Smooth muscle cell (in vitro differentiated cells): ENCODE data around the gene IFI30. TPM values are rescaled to one million over a fixed set of nuclear protein-coding genes. Genes with fewer than 3 reads are reported as not detected.

Experiments used
- DNase-seq: peaks from one replicate; lab custom pipeline; 2025; ENCODE audit not compliant: unreplicated experiment; lab: John Stamatoyannopoulos, UW
- H2AFZ ChIP-seq: fragments of 200-600 bp; sonication (generic); 2 replicates; pipeline ENCODE4 v1.6.0; 2016; ENCODE audit warnings: antibody characterized with exemption, low read depth, mild to moderate bottlenecking
- H3F3A ChIP-seq: fragments of 200-600 bp; sonication (generic); 2 replicates; pipeline ENCODE4 v1.6.0; 2017; ENCODE audit warnings: antibody characterized with exemption, low read depth
- H3K27ac ChIP-seq: fragments of 200-600 bp; sonication (generic); 2 replicates; pipeline ENCODE4 v1.5.1; 2016; ENCODE audit warnings: low read depth, mild to moderate bottlenecking
- H3K27me3 ChIP-seq: fragments of 200-600 bp; sonication (generic); 2 replicates; pipeline ENCODE4 v1.6.1; 2016; ENCODE audit warnings: low read depth, mild to moderate bottlenecking
- H3K36me3 ChIP-seq: fragments of 200-600 bp; sonication (generic); 2 replicates; pipeline ENCODE4 v1.5.1; 2016; ENCODE audit warnings: low read depth
- H3K4me1 ChIP-seq: fragments of 200-600 bp; sonication (generic); 2 replicates; pipeline ENCODE4 v1.5.1; 2016; ENCODE audit warnings: low read depth
- H3K4me2 ChIP-seq: fragments of 200-600 bp; sonication (generic); 2 replicates; pipeline ENCODE4 v1.6.0; 2016; ENCODE audit warnings: mild to moderate bottlenecking
- H3K4me3 ChIP-seq: fragments of 200-600 bp; sonication (generic); 2 replicates; pipeline ENCODE4 v1.5.1; 2016; ENCODE audit warnings: mild to moderate bottlenecking
- H3K79me2 ChIP-seq: fragments of 200-600 bp; sonication (generic); 2 replicates; pipeline ENCODE4 v1.6.0; 2016; ENCODE audit warnings: low read depth, mild to moderate bottlenecking
- H3K9ac ChIP-seq: fragments of 200-600 bp; sonication (generic); 2 replicates; pipeline ENCODE4 v1.6.0; 2016; ENCODE audit warnings: low read depth
- H3K9me3 ChIP-seq: fragments of 200-600 bp; sonication (generic); replicated peaks from 2 replicates; pipeline ENCODE4 v1.5.1; 2016; ENCODE audit warnings: low read depth
- H4K20me1 ChIP-seq: fragments of 200-600 bp; sonication (generic); 2 replicates; pipeline ENCODE4 v1.6.0; 2016; ENCODE audit warnings: low read depth
- WGBS: methylation state at CpG from one replicate; pipeline ENCODE4 v1.1.7; 2016; ENCODE audit warnings: low lambda C conversion rate; 5-methylcytosine and 5-hydroxymethylcytosine counted together
- polyA plus RNA-seq: library from polyadenylated mRNA; unstranded; fragments of >200 nt; fragmentation: Nextera tagmentation; extraction: Ambion mirVana; gene quantifications from 2 replicates; pipeline ENCODE4 v1.2.1, GENCODE V29; 2016
- total RNA-seq: library from RNA; depleted of rRNA; stranded (reverse); fragments of >200 nt; gene quantifications from 2 replicates; pipeline ENCODE4 v1.2.3, GENCODE V29; 2014
- TF ChIP-seq, protein P1 (sequence below): fragments of 200-600 bp; sonication (generic); IDR thresholded peaks from 2 replicates; pipeline ENCODE4 v1.5.1; 2017; ENCODE audit warnings: borderline replicate concordance, mild to moderate bottlenecking, antibody characterized with exemption; ENCODE audit not compliant: insufficient read depth, poor library complexity, severe bottlenecking

IFI30 gene
- total and polyA plus RNA-seq, 2 experiments from 2014 or later, result 0.87 to 2.9 TPM

DNA sequence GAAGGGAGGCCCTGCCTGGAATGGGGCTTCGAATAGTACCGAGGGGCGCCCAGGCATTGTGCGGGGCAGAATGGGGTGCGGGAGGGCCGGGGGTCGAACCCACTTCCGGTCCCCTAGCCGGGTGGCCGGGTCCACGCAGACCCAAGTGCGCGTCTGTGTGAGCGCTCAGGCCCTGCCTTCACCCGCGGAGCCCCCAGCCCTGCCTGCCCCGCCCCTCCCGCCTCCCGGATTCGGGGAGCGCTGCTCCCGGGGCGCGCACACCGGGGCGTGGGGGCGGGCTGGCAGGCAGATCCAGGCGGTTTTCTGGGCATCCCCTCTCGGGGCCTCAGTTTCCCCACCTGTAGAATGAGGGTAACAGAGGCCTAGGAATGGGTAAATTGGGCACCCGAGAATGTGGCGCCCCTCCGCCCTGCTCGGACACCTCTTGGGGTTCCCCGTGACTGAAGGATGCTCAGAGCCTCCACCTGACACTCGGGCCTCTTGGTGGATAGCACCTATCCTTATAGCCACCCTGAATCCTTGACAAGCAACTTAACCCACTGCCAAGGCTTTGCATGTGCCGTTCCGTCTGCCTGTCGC is 20.0 kb upstream of the IFI30 start:
- no peaks in the 10 kb centered on the region for H3K9me3 ChIP-seq
- peaks cover 12% of the 10 kb centered on the region for H3K4me1 ChIP-seq
- TF ChIP-seq, protein P1, sequence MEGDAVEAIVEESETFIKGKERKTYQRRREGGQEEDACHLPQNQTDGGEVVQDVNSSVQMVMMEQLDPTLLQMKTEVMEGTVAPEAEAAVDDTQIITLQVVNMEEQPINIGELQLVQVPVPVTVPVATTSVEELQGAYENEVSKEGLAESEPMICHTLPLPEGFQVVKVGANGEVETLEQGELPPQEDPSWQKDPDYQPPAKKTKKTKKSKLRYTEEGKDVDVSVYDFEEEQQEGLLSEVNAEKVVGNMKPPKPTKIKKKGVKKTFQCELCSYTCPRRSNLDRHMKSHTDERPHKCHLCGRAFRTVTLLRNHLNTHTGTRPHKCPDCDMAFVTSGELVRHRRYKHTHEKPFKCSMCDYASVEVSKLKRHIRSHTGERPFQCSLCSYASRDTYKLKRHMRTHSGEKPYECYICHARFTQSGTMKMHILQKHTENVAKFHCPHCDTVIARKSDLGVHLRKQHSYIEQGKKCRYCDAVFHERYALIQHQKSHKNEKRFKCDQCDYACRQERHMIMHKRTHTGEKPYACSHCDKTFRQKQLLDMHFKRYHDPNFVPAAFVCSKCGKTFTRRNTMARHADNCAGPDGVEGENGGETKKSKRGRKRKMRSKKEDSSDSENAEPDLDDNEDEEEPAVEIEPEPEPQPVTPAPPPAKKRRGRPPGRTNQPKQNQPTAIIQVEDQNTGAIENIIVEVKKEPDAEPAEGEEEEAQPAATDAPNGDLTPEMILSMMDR, result no peak
- H3K27ac ChIP-seq, result peak overlapping the region; percentile 27
- no peak for DNase-seq
- H2AFZ ChIP-seq, result peak overlapping the region; percentile 65
- H3K27me3 ChIP-seq, result no peaks in the 10 kb centered on the region
- peak overlapping the region; percentile 99 for H3K4me2 ChIP-seq
- H3K79me2 ChIP-seq, result peaks cover 24% of the 10 kb centered on the region
- H3K36me3 ChIP-seq, result no peaks in the 10 kb centered on the region
- 5% methylated on average over 22 of the region's 38 CpGs for WGBS
- peak overlapping the region; percentile 97 for H3K9ac ChIP-seq
- peak overlapping the region; percentile 83 for H3K4me3 ChIP-seq
- H4K20me1 ChIP-seq, result peaks cover 31% of the 10 kb centered on the region
- peaks cover 5% of the 10 kb centered on the region for H3F3A ChIP-seq

GRCh38 chr19:18155095-18156087 is 18.2 kb upstream of the IFI30 start:
- Histone ChIP-seq H3K27me3 (no peaks in the 10 kb centered on the region), H4K20me1 (peaks cover 36% of the 10 kb centered on the region), H3K4me3 (no peak overlapping the region), H3F3A (peaks cover 5% of the 10 kb centered on the region), H2AFZ (no peak overlapping the region), H3K9me3 (no peaks in the 10 kb centered on the region), H3K36me3 (no peaks in the 10 kb centered on the region), H3K4me2 (no peak overlapping the region), H3K79me2 (peaks cover 24% of the 10 kb centered on the region), H3K4me1 (peaks cover 12% of the 10 kb centered on the region), H3K27ac (no peak overlapping the region), H3K9ac (no peak overlapping the region)
- WGBS, result 96% methylated on average over 43 of the region's 43 CpGs
- no peak for DNase-seq
- TF ChIP-seq, protein P1, result no peak

- no peak for DNase-seq
- H3K4me3 ChIP-seq, result no peak overlapping the region
- no peak overlapping the region for H3K27ac ChIP-seq
- H3K9me3 ChIP-seq, result no peaks in the 10 kb centered on the region
- H3K9ac ChIP-seq, result no peak overlapping the region
- WGBS, result 97% methylated on average over 6 of the region's 6 CpGs
- no peaks in the 10 kb centered on the region for H3K27me3 ChIP-seq
- peaks cover 12% of the 10 kb centered on the region for H3K4me1 ChIP-seq
- peaks cover 5% of the 10 kb centered on the region for H3F3A ChIP-seq
- peaks cover 24% of the 10 kb centered on the region for H3K79me2 ChIP-seq
- no peaks in the 10 kb centered on the region for H3K36me3 ChIP-seq
- TF ChIP-seq, protein P1, result no peak
- H3K4me2 ChIP-seq, result no peak overlapping the region
- H4K20me1 ChIP-seq, result peaks cover 36% of the 10 kb centered on the region
- no peak overlapping the region for H2AFZ ChIP-seq
Measured at GRCh38 chr19:18156268-18156667, 17.3 kb upstream of the IFI30 start.
